ENCODE results near the gene DCTN5.

The DCTN5 gene

DNA sequence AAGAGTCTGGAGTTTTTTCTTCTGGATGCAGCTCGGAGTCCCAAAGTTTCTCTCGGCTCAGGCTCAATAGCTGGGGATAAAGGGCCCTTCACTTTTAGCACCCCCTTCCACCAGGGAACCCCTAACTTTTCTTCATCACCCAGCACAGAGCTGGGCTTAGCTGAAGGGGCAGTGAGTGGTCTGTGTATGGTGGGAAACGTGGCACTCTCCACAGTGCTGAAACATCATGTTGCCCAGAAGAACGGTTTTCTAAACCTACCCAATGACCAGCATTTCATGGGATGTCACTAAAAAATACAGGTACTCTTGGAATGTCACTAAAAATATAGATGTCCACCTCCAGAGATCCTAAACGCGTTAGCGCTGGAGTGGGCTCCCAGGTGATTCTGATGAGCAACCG, 59.8 kb downstream of the DCTN5 start:
- Histone ChIP-seq H3K27me3 (ENCODE audit: insufficient read depth, low read length) (no peaks in the 10 kb centered on the region), H3K9ac (ENCODE audit: low read length) (no peak overlapping the region), H3K4me3 (ENCODE audit: low read depth, low read length) (no peak overlapping the region), H3K14ac (ENCODE audit: low read length) (no peak overlapping the region), H2BK12ac (ENCODE audit: low read length) (no peak overlapping the region), H3K79me1 (ENCODE audit: low read length) (no peaks in the 10 kb centered on the region), H3K23ac (ENCODE audit: low read length) (no peak overlapping the region), H2AK5ac (ENCODE audit: low read length) (no peak overlapping the region), H3K4me2 (ENCODE audit: low read length) (no peak overlapping the region), H3K27ac (ENCODE audit: low read depth, low read length) (no peak overlapping the region), H3K79me2 (ENCODE audit: control insufficient read depth, insufficient read depth, low read length, poor library complexity) (no peaks in the 10 kb centered on the region), H4K8ac (ENCODE audit: low read depth, low read length) (no peak overlapping the region), H4K91ac (ENCODE audit: low read depth, low read length) (no peak overlapping the region), H2AFZ (ENCODE audit: insufficient read depth, low read length, poor library complexity) (no peak overlapping the region), H2BK120ac (ENCODE audit: insufficient read depth, low read length, poor library complexity) (no peak overlapping the region), H3K4me1 (ENCODE audit: control insufficient read depth in 1 of 2, insufficient read depth in 2 of 2, low read length in 2 of 2) (no peaks in the 10 kb centered on the region), H3K4ac (ENCODE audit: low read depth, low read length) (no peak overlapping the region), H2BK5ac (ENCODE audit: low read depth, low read length, poor library complexity) (no peak overlapping the region), H4K12ac (ENCODE audit: low read depth, low read length) (no peak overlapping the region), H3K9me3 (ENCODE audit: insufficient read depth, low read depth, low read length) (peaks cover 2% of the 10 kb centered on the region), H3K36me3 (ENCODE audit: control insufficient read depth in 1 of 2, insufficient read depth in 2 of 2, low read length in 2 of 2) (no peaks in the 10 kb centered on the region), H3K18ac (ENCODE audit: low read length) (no peak overlapping the region)
- WGBS (ENCODE audit: extremely low coverage, insufficient coverage, insufficient read length), result no CpG with 5 or more reads among the region's 8 CpGs
- DNase-seq, result no peak

DNA sequence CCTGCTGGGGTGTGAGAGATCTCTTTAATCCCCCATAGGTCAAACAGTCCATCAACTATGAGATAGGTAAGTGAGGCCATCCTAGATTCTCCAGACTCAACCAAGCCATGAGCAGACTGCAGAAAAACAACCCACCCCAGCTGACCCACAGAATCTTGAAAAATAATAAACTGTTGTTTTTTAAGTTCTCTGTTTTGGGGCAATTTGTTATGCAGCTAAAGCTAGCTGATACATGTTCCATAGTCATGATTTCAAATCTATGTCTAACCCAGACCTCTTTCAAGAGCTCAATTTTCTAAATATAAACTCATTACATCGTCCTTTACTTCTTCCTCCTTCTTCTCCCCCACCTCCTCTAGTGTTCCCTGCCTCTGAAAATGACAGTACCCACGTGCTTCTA, 61.7 kb downstream of the DCTN5 start:
- DNase-seq, result no peak
- H3K9ac ChIP-seq (ENCODE audit: low read length), result no peak overlapping the region
- no peak overlapping the region for H2AK5ac ChIP-seq (ENCODE audit: low read length)
- no peak overlapping the region for H3K4ac ChIP-seq (ENCODE audit: low read depth, low read length)
- H4K8ac ChIP-seq (ENCODE audit: low read depth, low read length), result no peak overlapping the region
- no peak overlapping the region for H4K91ac ChIP-seq (ENCODE audit: low read depth, low read length)
- H3K79me1 ChIP-seq (ENCODE audit: low read length), result no peaks in the 10 kb centered on the region
- H3K4me3 ChIP-seq (ENCODE audit: low read depth, low read length), result no peak overlapping the region
- H4K12ac ChIP-seq (ENCODE audit: low read depth, low read length), result no peak overlapping the region
- H3K79me2 ChIP-seq (ENCODE audit: control insufficient read depth, insufficient read depth, low read length, poor library complexity), result no peaks in the 10 kb centered on the region
- no peak overlapping the region for H2BK5ac ChIP-seq (ENCODE audit: low read depth, low read length, poor library complexity)
- no peak overlapping the region for H3K18ac ChIP-seq (ENCODE audit: low read length)
- H3K4me1 ChIP-seq (ENCODE audit: control insufficient read depth in 1 of 2, insufficient read depth in 2 of 2, low read length in 2 of 2), result no peaks in the 10 kb centered on the region
- H3K9me3 ChIP-seq (ENCODE audit: insufficient read depth, low read depth, low read length), result peaks cover 2% of the 10 kb centered on the region
- H2AFZ ChIP-seq (ENCODE audit: insufficient read depth, low read length, poor library complexity), result no peak overlapping the region
- H3K27me3 ChIP-seq (ENCODE audit: insufficient read depth, low read length), result no peaks in the 10 kb centered on the region
- H3K27ac ChIP-seq (ENCODE audit: low read depth, low read length), result no peak overlapping the region
- no peak overlapping the region for H3K14ac ChIP-seq (ENCODE audit: low read length)
- H3K4me2 ChIP-seq (ENCODE audit: low read length), result no peak overlapping the region
- no peaks in the 10 kb centered on the region for H3K36me3 ChIP-seq (ENCODE audit: control insufficient read depth in 1 of 2, insufficient read depth in 2 of 2, low read length in 2 of 2)
- WGBS (ENCODE audit: extremely low coverage, insufficient coverage, insufficient read length), result 100% methylated on average over 1 of the region's 2 CpGs
- H2BK120ac ChIP-seq (ENCODE audit: insufficient read depth, low read length, poor library complexity), result no peak overlapping the region
- H3K23ac ChIP-seq (ENCODE audit: low read length), result no peak overlapping the region
- H2BK12ac ChIP-seq (ENCODE audit: low read length), result no peak overlapping the region

DNA sequence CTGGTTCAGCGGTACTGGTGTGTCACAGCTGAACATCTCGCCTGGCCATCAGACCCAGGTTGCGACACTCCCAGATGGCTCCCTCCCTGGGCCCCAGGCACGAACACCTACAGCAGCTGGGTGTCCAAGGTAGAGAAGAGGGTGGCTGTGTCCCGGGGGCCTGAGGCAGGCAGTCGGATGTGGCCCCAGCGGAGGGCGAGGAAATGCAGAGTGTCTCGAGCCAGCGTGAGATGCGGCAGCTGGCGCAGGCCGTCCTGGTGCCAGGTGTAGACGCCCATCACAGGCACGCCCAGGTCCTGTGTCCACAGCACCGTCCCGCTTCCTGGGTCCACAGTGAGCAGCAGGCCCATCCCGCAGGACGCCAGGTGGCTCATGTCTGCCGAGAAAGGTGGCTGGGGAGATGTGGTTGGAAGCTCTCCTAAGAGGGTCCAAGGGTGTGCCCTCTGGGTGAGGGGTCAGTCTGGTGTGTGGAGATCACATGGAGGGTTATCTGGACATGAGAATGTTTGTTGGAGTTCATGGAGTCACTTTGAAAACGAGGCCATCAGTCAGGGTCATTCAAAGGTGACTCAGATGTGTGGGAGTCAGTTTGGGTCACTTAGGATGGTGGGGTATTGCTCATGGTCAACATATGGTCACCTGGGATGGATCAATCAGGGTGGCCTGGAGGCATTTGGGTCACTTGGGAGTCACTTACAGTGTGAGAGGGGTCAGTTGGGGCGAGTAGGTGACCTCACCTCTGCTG, 63.7 kb downstream of the DCTN5 start:
- no peak overlapping the region for H4K8ac ChIP-seq (ENCODE audit: low read depth, low read length)
- H3K4me2 ChIP-seq (ENCODE audit: low read length), result no peak overlapping the region
- H3K9ac ChIP-seq (ENCODE audit: low read length), result no peak overlapping the region
- no CpG with 5 or more reads among the region's 22 CpGs for WGBS (ENCODE audit: extremely low coverage, insufficient coverage, insufficient read length)
- H3K79me2 ChIP-seq (ENCODE audit: control insufficient read depth, insufficient read depth, low read length, poor library complexity), result no peaks in the 10 kb centered on the region
- H2AFZ ChIP-seq (ENCODE audit: insufficient read depth, low read length, poor library complexity), result no peak overlapping the region
- H3K23ac ChIP-seq (ENCODE audit: low read length), result no peak overlapping the region
- H3K36me3 ChIP-seq (ENCODE audit: control insufficient read depth in 1 of 2, insufficient read depth in 2 of 2, low read length in 2 of 2), result no peaks in the 10 kb centered on the region
- no peak overlapping the region for H3K4ac ChIP-seq (ENCODE audit: low read depth, low read length)
- H2BK5ac ChIP-seq (ENCODE audit: low read depth, low read length, poor library complexity), result no peak overlapping the region
- no peak for DNase-seq
- no peak overlapping the region for H3K4me3 ChIP-seq (ENCODE audit: low read depth, low read length)
- no peak overlapping the region for H4K91ac ChIP-seq (ENCODE audit: low read depth, low read length)
- H3K27me3 ChIP-seq (ENCODE audit: insufficient read depth, low read length), result no peaks in the 10 kb centered on the region
- H2BK12ac ChIP-seq (ENCODE audit: low read length), result no peak overlapping the region
- no peaks in the 10 kb centered on the region for H3K4me1 ChIP-seq (ENCODE audit: control insufficient read depth in 1 of 2, insufficient read depth in 2 of 2, low read length in 2 of 2)
- H4K12ac ChIP-seq (ENCODE audit: low read depth, low read length), result no peak overlapping the region
- H3K27ac ChIP-seq (ENCODE audit: low read depth, low read length), result no peak overlapping the region
- H2BK120ac ChIP-seq (ENCODE audit: insufficient read depth, low read length, poor library complexity), result no peak overlapping the region
- no peak overlapping the region for H2AK5ac ChIP-seq (ENCODE audit: low read length)
- no peak overlapping the region for H3K18ac ChIP-seq (ENCODE audit: low read length)
- no peak overlapping the region for H3K14ac ChIP-seq (ENCODE audit: low read length)
- peaks cover 3% of the 10 kb centered on the region for H3K9me3 ChIP-seq (ENCODE audit: insufficient read depth, low read depth, low read length)
- no peaks in the 10 kb centered on the region for H3K79me1 ChIP-seq (ENCODE audit: low read length)

DNA sequence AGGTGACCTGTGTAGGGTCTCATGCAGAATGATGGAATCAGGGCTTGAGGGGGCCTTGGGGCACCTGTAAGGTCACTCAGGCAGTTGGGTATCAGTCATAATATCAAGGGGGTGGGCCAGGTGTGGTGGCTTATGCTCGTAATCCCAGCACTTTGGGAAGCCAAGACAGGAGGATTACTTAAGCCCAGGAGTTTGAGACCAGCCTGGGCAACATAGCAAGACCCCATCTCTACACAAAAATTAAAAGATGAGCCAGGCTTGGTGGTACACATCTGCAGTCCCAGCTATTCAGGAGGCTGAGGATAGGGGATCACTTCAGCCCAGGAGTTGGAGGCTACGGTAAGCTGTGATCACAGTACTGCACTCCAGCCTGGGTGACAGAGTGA, 64.2 kb downstream of the DCTN5 start:
- no peaks in the 10 kb centered on the region for H3K36me3 ChIP-seq (ENCODE audit: control insufficient read depth in 1 of 2, insufficient read depth in 2 of 2, low read length in 2 of 2)
- H3K23ac ChIP-seq (ENCODE audit: low read length), result no peak overlapping the region
- no peak overlapping the region for H2AK5ac ChIP-seq (ENCODE audit: low read length)
- no peak overlapping the region for H3K27ac ChIP-seq (ENCODE audit: low read depth, low read length)
- DNase-seq, result no peak
- H2BK12ac ChIP-seq (ENCODE audit: low read length), result no peak overlapping the region
- no peak overlapping the region for H3K4me2 ChIP-seq (ENCODE audit: low read length)
- H3K9me3 ChIP-seq (ENCODE audit: insufficient read depth, low read depth, low read length), result peaks cover 5% of the 10 kb centered on the region
- no peak overlapping the region for H2AFZ ChIP-seq (ENCODE audit: insufficient read depth, low read length, poor library complexity)
- H3K4ac ChIP-seq (ENCODE audit: low read depth, low read length), result no peak overlapping the region
- H4K91ac ChIP-seq (ENCODE audit: low read depth, low read length), result no peak overlapping the region
- WGBS (ENCODE audit: extremely low coverage, insufficient coverage, insufficient read length), result no CpG with 5 or more reads among the region's 2 CpGs
- H2BK120ac ChIP-seq (ENCODE audit: insufficient read depth, low read length, poor library complexity), result no peak overlapping the region
- H4K12ac ChIP-seq (ENCODE audit: low read depth, low read length), result no peak overlapping the region
- H3K4me1 ChIP-seq (ENCODE audit: control insufficient read depth in 1 of 2, insufficient read depth in 2 of 2, low read length in 2 of 2), result no peaks in the 10 kb centered on the region
- H3K27me3 ChIP-seq (ENCODE audit: insufficient read depth, low read length), result no peaks in the 10 kb centered on the region
- H3K4me3 ChIP-seq (ENCODE audit: low read depth, low read length), result no peak overlapping the region
- H3K79me2 ChIP-seq (ENCODE audit: control insufficient read depth, insufficient read depth, low read length, poor library complexity), result no peaks in the 10 kb centered on the region
- H3K79me1 ChIP-seq (ENCODE audit: low read length), result no peaks in the 10 kb centered on the region
- no peak overlapping the region for H3K14ac ChIP-seq (ENCODE audit: low read length)
- no peak overlapping the region for H3K18ac ChIP-seq (ENCODE audit: low read length)
- no peak overlapping the region for H3K9ac ChIP-seq (ENCODE audit: low read length)
- H4K8ac ChIP-seq (ENCODE audit: low read depth, low read length), result no peak overlapping the region
- H2BK5ac ChIP-seq (ENCODE audit: low read depth, low read length, poor library complexity), result no peak overlapping the region
